GM12878 (cell line): ENCODE data around the gene PIEZO2. TPM values are rescaled to one million over a fixed set of nuclear protein-coding genes. Genes with fewer than 3 reads are reported as not detected.

Experiments
- BMI1 ChIP-seq: fragments of 450-650 bp; IDR thresholded peaks from 2 replicates; pipeline ENCODE4 v1.6.1; 2016; ENCODE audit warnings: mild to moderate bottlenecking, moderate library complexity, borderline replicate concordance
- CBX5 ChIP-seq: sonication (generic); IDR thresholded peaks from 2 replicates; pipeline ENCODE4 v1.6.1; 2016; ENCODE audit warnings: low read depth, moderate library complexity, mild to moderate bottlenecking, inconsistent platforms
- CHD2 ChIP-seq: IDR thresholded peaks from 2 replicates; pipeline ENCODE4 v1.6.1; 2011; ENCODE audit warnings: low read depth, low read length, improper control_type of control experiment, borderline replicate concordance
- CREM ChIP-seq: IDR thresholded peaks from 2 replicates; pipeline ENCODE4 v1.6.1; 2014; ENCODE audit warnings: antibody characterized with exemption, low read depth
- FOXM1 ChIP-seq: IDR thresholded peaks from 2 replicates; pipeline ENCODE4 v1.6.1; 2012; ENCODE audit warnings: low read depth, mild to moderate bottlenecking, inconsistent platforms, low read length, moderate library complexity
- HDGF ChIP-seq: fragments of 450-650 bp; IDR thresholded peaks from 2 replicates; pipeline ENCODE4 v1.6.1; 2016; ENCODE audit warnings: antibody characterized with exemption
- IRF4 ChIP-seq: IDR thresholded peaks from 2 replicates; pipeline ENCODE4 v1.6.1; 2011; ENCODE audit warnings: low read depth, low read length
- JUNB ChIP-seq: IDR thresholded peaks from 2 replicates; pipeline ENCODE4 v1.6.1; 2016; ENCODE audit warnings: antibody characterized with exemption, mild to moderate bottlenecking
- LARP7 ChIP-seq: fragments of 450-650 bp; IDR thresholded peaks from 2 replicates; pipeline ENCODE4 v1.6.1; 2017; ENCODE audit warnings: mild to moderate bottlenecking
- NFYB ChIP-seq: IDR thresholded peaks from 2 replicates; pipeline ENCODE4 v1.6.1; 2011; ENCODE audit warnings: low read depth, mild to moderate bottlenecking, low read length, improper control_type of control experiment, moderate library complexity; ENCODE audit not compliant: insufficient read depth
- RELA ChIP-seq: fragments of 450-650 bp; IDR thresholded peaks from 2 replicates; pipeline ENCODE4 v1.8.0; 2014; ENCODE audit warnings: borderline replicate concordance; ENCODE audit not compliant: partially characterized antibody
- SMC3 ChIP-seq: IDR thresholded peaks from 2 replicates; pipeline ENCODE4 v1.6.1; 2011; ENCODE audit warnings: low read length, improper control_type of control experiment, borderline replicate concordance
- SPI1 ChIP-seq: IDR thresholded peaks from 2 replicates; pipeline ENCODE4 v1.6.1; 2011; ENCODE audit warnings: low read depth, mild to moderate bottlenecking, low read length, moderate library complexity, borderline replicate concordance; ENCODE audit not compliant: insufficient read depth
- STAT1 ChIP-seq: fragments of 450-650 bp; conservative IDR thresholded peaks from 2 replicates; pipeline ENCODE4 v1.6.1; 2014; ENCODE audit warnings: antibody characterized with exemption, mild to moderate bottlenecking
- TCF12 ChIP-seq: IDR thresholded peaks from 2 replicates; pipeline ENCODE4 v1.6.1; 2011; ENCODE audit warnings: low read depth, mild to moderate bottlenecking, low read length
- polyA plus RNA-seq, 11 experiments: library from polyadenylated mRNA; depleted of rRNA in 4 of 11; unstranded in 6 of 11; stranded (reverse) in 5 of 11; fragments of >200 nt; fragmentation: Nextera tagmentation in 4 of 11; fragmentation: Illumina TruSeq in 1 of 11; extraction: Ambion mirVana in 4 of 11; extraction: Trizol in 1 of 11; gene quantifications; 1 replicate in 1 of 11; 2 replicates in 10 of 11; pipeline versions ENCODE4 v1.2.1 to v1.2.3, GENCODE V29; 2011 to 2016; ENCODE audit warnings: inconsistent platforms in 2 of 11, missing spikeins in 2 of 11, low read depth in 1 of 11
- total RNA-seq, 4 experiments: library from RNA; depleted of rRNA in 3 of 4; stranded (reverse); fragments of >200 nt in 3 of 4; fragmentation: Illumina TruSeq in 1 of 4; extraction: Trizol in 1 of 4; gene quantifications; 2 replicates each; pipeline versions ENCODE4 v1.2.1 to v1.2.3, GENCODE V29; 2013 to 2021
- TF ChIP-seq, protein P1 (sequence below): IDR thresholded peaks from 2 replicates; pipeline ENCODE4 v1.6.1; 2011; ENCODE audit warnings: low read depth, mild to moderate bottlenecking, low read length, moderate library complexity, borderline replicate concordance; ENCODE audit errors: extremely low read depth
- TF ChIP-seq, protein P2 (sequence below): fragments of 450-650 bp; IDR thresholded peaks from 2 replicates; pipeline ENCODE4 v1.6.1; 2016; ENCODE audit warnings: mild to moderate bottlenecking
- TF ChIP-seq, protein P3 (sequence below): fragments of 150-350 bp; IDR thresholded peaks from 2 replicates; pipeline ENCODE4 v1.6.1; 2014; ENCODE audit warnings: mild to moderate bottlenecking, low read depth, low read length

The PIEZO2 gene
- total and polyA plus RNA-seq, 10 of the 15 experiments (the other 5 are each of a cell fraction or from before 2014, with no cell fraction given): 6.7 to 42.3 (median 27.4) TPM

DNA sequence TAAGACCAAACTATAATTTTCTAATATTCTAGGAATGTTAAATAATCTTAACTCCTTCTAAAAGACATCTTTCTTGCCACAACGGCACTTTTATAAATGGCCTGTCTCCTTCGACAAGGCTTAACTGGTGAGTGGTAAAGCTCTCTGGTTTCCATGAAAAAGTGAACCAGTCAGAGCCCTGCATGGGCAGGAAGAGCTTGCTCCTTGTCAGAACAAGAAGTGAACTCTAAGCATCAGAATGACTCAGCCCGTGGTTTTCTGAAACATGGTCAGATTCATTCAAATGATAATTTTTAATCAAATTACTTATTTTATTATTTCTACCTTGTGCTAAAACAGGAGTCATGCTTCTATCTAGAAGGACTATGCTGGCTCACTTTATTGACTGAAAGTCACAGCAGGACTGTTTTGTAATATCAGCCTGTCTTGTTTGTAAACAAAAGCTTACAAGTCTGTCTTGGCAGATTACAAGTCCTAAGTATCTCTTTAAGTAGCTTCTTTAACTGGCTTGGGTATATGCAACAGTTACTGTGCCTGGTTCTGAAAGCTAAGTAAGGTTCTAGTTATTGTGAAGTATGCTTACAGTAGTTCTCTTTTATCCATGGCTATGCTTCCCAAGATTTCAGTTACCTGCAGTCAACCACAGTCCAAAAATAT, 378.2 kb downstream of the PIEZO2 start (continued):
- TF ChIP-seq, protein P1, sequence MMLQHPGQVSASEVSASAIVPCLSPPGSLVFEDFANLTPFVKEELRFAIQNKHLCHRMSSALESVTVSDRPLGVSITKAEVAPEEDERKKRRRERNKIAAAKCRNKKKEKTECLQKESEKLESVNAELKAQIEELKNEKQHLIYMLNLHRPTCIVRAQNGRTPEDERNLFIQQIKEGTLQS: no peak
- no peak for TF ChIP-seq HDGF
- peak; percentile 23; the same call in 1 of the 2 replicates for TF ChIP-seq SPI1
- TF ChIP-seq NFYB: 0 out of 2 replicates have a peak, but pooled peaks have one; percentile 13
- no peak for TF ChIP-seq TCF12
- TF ChIP-seq, protein P2, sequence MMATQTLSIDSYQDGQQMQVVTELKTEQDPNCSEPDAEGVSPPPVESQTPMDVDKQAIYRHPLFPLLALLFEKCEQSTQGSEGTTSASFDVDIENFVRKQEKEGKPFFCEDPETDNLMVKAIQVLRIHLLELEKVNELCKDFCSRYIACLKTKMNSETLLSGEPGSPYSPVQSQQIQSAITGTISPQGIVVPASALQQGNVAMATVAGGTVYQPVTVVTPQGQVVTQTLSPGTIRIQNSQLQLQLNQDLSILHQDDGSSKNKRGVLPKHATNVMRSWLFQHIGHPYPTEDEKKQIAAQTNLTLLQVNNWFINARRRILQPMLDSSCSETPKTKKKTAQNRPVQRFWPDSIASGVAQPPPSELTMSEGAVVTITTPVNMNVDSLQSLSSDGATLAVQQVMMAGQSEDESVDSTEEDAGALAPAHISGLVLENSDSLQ: no peak
- TF ChIP-seq RELA: no peak
- no peak for TF ChIP-seq STAT1
- TF ChIP-seq, protein P3, sequence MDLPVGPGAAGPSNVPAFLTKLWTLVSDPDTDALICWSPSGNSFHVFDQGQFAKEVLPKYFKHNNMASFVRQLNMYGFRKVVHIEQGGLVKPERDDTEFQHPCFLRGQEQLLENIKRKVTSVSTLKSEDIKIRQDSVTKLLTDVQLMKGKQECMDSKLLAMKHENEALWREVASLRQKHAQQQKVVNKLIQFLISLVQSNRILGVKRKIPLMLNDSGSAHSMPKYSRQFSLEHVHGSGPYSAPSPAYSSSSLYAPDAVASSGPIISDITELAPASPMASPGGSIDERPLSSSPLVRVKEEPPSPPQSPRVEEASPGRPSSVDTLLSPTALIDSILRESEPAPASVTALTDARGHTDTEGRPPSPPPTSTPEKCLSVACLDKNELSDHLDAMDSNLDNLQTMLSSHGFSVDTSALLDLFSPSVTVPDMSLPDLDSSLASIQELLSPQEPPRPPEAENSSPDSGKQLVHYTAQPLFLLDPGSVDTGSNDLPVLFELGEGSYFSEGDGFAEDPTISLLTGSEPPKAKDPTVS: no peak
- TF ChIP-seq SMC3: no peak
- TF ChIP-seq FOXM1: no peak
- TF ChIP-seq LARP7: no peak
- no peak for TF ChIP-seq BMI1
- TF ChIP-seq CREM: no peak
- TF ChIP-seq IRF4: 0 out of 2 replicates have a peak, but pooled peaks have one; percentile 56
- TF ChIP-seq JUNB: peak; percentile 79
- no peak for TF ChIP-seq CHD2
- TF ChIP-seq CBX5: 0 out of 2 replicates have a peak, but pooled peaks have one; percentile 17
